OCI-LY1 (cell line): ENCODE measurements around the gene ZNF735.
A peak's percentile ranks its signal among the peaks of the same experiment; 100 is the strongest.

Experiments
- H2AFZ ChIP-seq: fragments of 200-600 bp; sonication (generic), shearing (Covaris generic); 2 replicates; pipeline ENCODE4 v1.6.0; 2014; ENCODE audit warnings: antibody characterized with exemption, mild to moderate bottlenecking, low read length
- H3F3A ChIP-seq: fragments of 200-600 bp; sonication (generic), shearing (Covaris generic); 2 replicates; pipeline ENCODE4 v1.6.0; 2014; ENCODE audit warnings: mild to moderate bottlenecking, antibody characterized with exemption, low read length, moderate library complexity; ENCODE audit not compliant: insufficient read depth
- H3K27ac ChIP-seq: fragments of 200-600 bp; sonication (generic); 2 replicates; pipeline ENCODE4 v1.5.1; 2014; ENCODE audit warnings: low read length, mixed run types, mild to moderate bottlenecking, low read depth; ENCODE audit not compliant: poor library complexity, severe bottlenecking
- H3K27me3 ChIP-seq: fragments of 200-600 bp; sonication (generic); 2 replicates; pipeline ENCODE4 v1.6.0; 2014; ENCODE audit warnings: antibody characterized with exemption, mild to moderate bottlenecking, low read length, moderate library complexity; ENCODE audit not compliant: insufficient read depth
- H3K36me3 ChIP-seq: fragments of 200-600 bp; sonication (generic); 2 replicates; pipeline ENCODE4 v1.6.1; 2014; ENCODE audit warnings: mild to moderate bottlenecking, antibody characterized with exemption, low read length, moderate library complexity, mixed read lengths; ENCODE audit not compliant: insufficient read depth
- H3K4me1 ChIP-seq: fragments of 200-600 bp; sonication (generic); 2 replicates; pipeline ENCODE4 v1.5.1; 2014; ENCODE audit warnings: mild to moderate bottlenecking, low read length, moderate library complexity; ENCODE audit not compliant: insufficient read depth, severe bottlenecking
- H3K4me2 ChIP-seq: fragments of 200-600 bp; sonication (generic), shearing (Covaris generic); 2 replicates; pipeline ENCODE4 v1.6.1; 2014; ENCODE audit warnings: low read length
- H3K4me3 ChIP-seq: fragments of 200-600 bp; sonication (generic); 2 replicates; pipeline ENCODE4 v1.5.1; 2014; ENCODE audit warnings: low read length, low read depth, mild to moderate bottlenecking, mixed read lengths; ENCODE audit not compliant: poor library complexity, severe bottlenecking
- H3K79me2 ChIP-seq: fragments of 200-600 bp; shearing (Covaris generic); 2 replicates; pipeline ENCODE4 v1.6.1; 2016; ENCODE audit warnings: mixed run types, low read length, mixed read lengths; ENCODE audit not compliant: insufficient read depth
- H3K9ac ChIP-seq: fragments of 200-600 bp; sonication (generic), shearing (Covaris generic); 2 replicates; pipeline ENCODE4 v1.6.1; 2014; ENCODE audit warnings: mild to moderate bottlenecking, low read length, mixed read lengths
- H3K9me2 ChIP-seq: fragments of 200-600 bp; sonication (generic), shearing (Covaris generic); 2 replicates; pipeline ENCODE4 v1.6.1; 2014; ENCODE audit warnings: low read depth, mild to moderate bottlenecking, low read length, mixed read lengths
- H3K9me3 ChIP-seq: fragments of 200-600 bp; shearing (Covaris generic); 2 replicates; pipeline ENCODE4 v1.6.1; 2014; ENCODE audit warnings: low read length, mixed read lengths
- H4K20me1 ChIP-seq: fragments of 200-600 bp; sonication (generic), shearing (Covaris generic); 2 replicates; pipeline ENCODE4 v1.6.0; 2016; ENCODE audit warnings: mild to moderate bottlenecking, low read length; ENCODE audit not compliant: insufficient read depth
- CTCF ChIP-seq: fragments of 200-600 bp; sonication (generic), shearing (Covaris generic); IDR thresholded peaks from 2 replicates; pipeline ENCODE4 v1.5.1; 2017; ENCODE audit warnings: mild to moderate bottlenecking, antibody characterized with exemption, low read length, moderate library complexity, mixed read lengths
- EZH2 ChIP-seq: fragments of 200-600 bp; sonication (generic), shearing (Covaris generic); IDR thresholded peaks from 2 replicates; pipeline ENCODE4 v1.8.0; 2017; ENCODE audit warnings: borderline replicate concordance, mixed run types, mild to moderate bottlenecking, antibody characterized with exemption, low read length, moderate library complexity, mixed read lengths

ZNF735 gene

GRCh38 chr7:64183126-64183742 lies 23.8 kb upstream of the ZNF735 start:
- no peaks in the 10 kb centered on the region for H3K36me3 ChIP-seq
- H3F3A ChIP-seq, result no peaks in the 10 kb centered on the region
- no peaks in the 10 kb centered on the region for H3K79me2 ChIP-seq
- no peak overlapping the region for H2AFZ ChIP-seq
- H3K9me3 ChIP-seq, result no peaks in the 10 kb centered on the region
- H3K27ac ChIP-seq, result no peak overlapping the region
- H4K20me1 ChIP-seq, result no peaks in the 10 kb centered on the region
- H3K9ac ChIP-seq, result no peak overlapping the region
- no peak for TF ChIP-seq EZH2
- TF ChIP-seq CTCF, result peak; percentile 90
- H3K4me2 ChIP-seq, result no peak overlapping the region
- H3K27me3 ChIP-seq, result no peaks in the 10 kb centered on the region
- no peaks in the 10 kb centered on the region for H3K4me1 ChIP-seq
- H3K9me2 ChIP-seq, result no peaks in the 10 kb centered on the region
- H3K4me3 ChIP-seq, result no peak overlapping the region

GRCh38 chr7:64183827-64184372 lies 23.1 kb upstream of the ZNF735 start:
- Histone ChIP-seq H3K27ac (no peak overlapping the region), H3K79me2 (no peaks in the 10 kb centered on the region), H3K9me3 (no peaks in the 10 kb centered on the region), H3K9ac (no peak overlapping the region), H3K4me3 (no peak overlapping the region), H3K4me1 (no peaks in the 10 kb centered on the region), H3F3A (no peaks in the 10 kb centered on the region), H3K36me3 (no peaks in the 10 kb centered on the region), H3K4me2 (no peak overlapping the region), H4K20me1 (no peaks in the 10 kb centered on the region), H2AFZ (no peak overlapping the region), H3K27me3 (no peaks in the 10 kb centered on the region), H3K9me2 (no peaks in the 10 kb centered on the region)
- no peak for TF ChIP-seq EZH2
- no peak for TF ChIP-seq CTCF

GRCh38 chr7:64184376-64184775 lies 22.6 kb upstream of the ZNF735 start:
- no peaks in the 10 kb centered on the region for H4K20me1 ChIP-seq
- no peak overlapping the region for H3K4me2 ChIP-seq
- no peaks in the 10 kb centered on the region for H3F3A ChIP-seq
- no peak overlapping the region for H2AFZ ChIP-seq
- no peaks in the 10 kb centered on the region for H3K79me2 ChIP-seq
- H3K9ac ChIP-seq, result no peak overlapping the region
- H3K4me3 ChIP-seq, result no peak overlapping the region
- no peaks in the 10 kb centered on the region for H3K36me3 ChIP-seq
- no peaks in the 10 kb centered on the region for H3K4me1 ChIP-seq
- H3K9me3 ChIP-seq, result no peaks in the 10 kb centered on the region
- no peak for TF ChIP-seq CTCF
- TF ChIP-seq EZH2, result no peak
- no peak overlapping the region for H3K27ac ChIP-seq
- no peaks in the 10 kb centered on the region for H3K27me3 ChIP-seq
- H3K9me2 ChIP-seq, result no peaks in the 10 kb centered on the region
